H9 (cell line): ENCODE measurements around the gene TPGS1. TPM values are rescaled to one million over a fixed set of nuclear protein-coding genes. Genes with fewer than 3 reads are reported as not detected.
A peak's percentile ranks its signal among the peaks of the same experiment; 100 is the strongest.

Experiments
- DNase-seq: peaks from one replicate; pipeline ENCODE4 v3.0.0-alpha.2; 2017
- H2AFZ ChIP-seq: one replicate; pipeline ENCODE4 v1.6.1; 2013; ENCODE audit warnings: mild to moderate bottlenecking, low read length, control low read depth, moderate library complexity
- H2AK5ac ChIP-seq: 2 replicates; pipeline ENCODE4 v1.6.1; 2013; ENCODE audit warnings: low read length, control low read depth, mixed read lengths; ENCODE audit not compliant: insufficient read length
- H2BK120ac ChIP-seq: one replicate; pipeline ENCODE4 v1.6.1; 2013; ENCODE audit warnings: low read depth, mild to moderate bottlenecking, low read length, control low read depth, inconsistent platforms; ENCODE audit not compliant: poor library complexity, severe bottlenecking
- H2BK12ac ChIP-seq: 2 replicates; pipeline ENCODE4 v1.6.1; 2013; ENCODE audit warnings: low read length, control low read depth, mixed read lengths, low read depth; ENCODE audit not compliant: insufficient read length
- H2BK15ac ChIP-seq: 2 replicates; pipeline ENCODE4 v1.6.1; 2013; ENCODE audit warnings: low read depth, low read length, control low read depth
- H2BK20ac ChIP-seq: one replicate; pipeline ENCODE4 v1.6.1; 2013; ENCODE audit warnings: low read depth, mild to moderate bottlenecking, low read length, control low read depth, inconsistent platforms; ENCODE audit not compliant: poor library complexity, severe bottlenecking
- H2BK5ac ChIP-seq: 2 replicates; pipeline ENCODE4 v1.6.1; 2013; ENCODE audit warnings: low read length, control low read depth, mixed read lengths; ENCODE audit not compliant: insufficient read length
- H3K14ac ChIP-seq: 2 replicates; pipeline ENCODE4 v1.6.1; 2013; ENCODE audit warnings: low read length, control low read depth; ENCODE audit not compliant: insufficient read depth
- H3K18ac ChIP-seq: 2 replicates; pipeline ENCODE4 v1.6.1; 2013; ENCODE audit warnings: low read depth, mild to moderate bottlenecking, mixed read lengths, low read length, control low read depth; ENCODE audit not compliant: insufficient read length
- H3K23ac ChIP-seq: 2 replicates; pipeline ENCODE4 v1.6.1; 2013; ENCODE audit warnings: low read length, control low read depth, mixed read lengths, low read depth; ENCODE audit not compliant: insufficient read length
- H3K23me2 ChIP-seq: 2 replicates; pipeline ENCODE4 v1.6.1; 2013; ENCODE audit warnings: low read depth, mild to moderate bottlenecking, mixed read lengths, low read length, control low read depth; ENCODE audit not compliant: insufficient read length, poor library complexity, severe bottlenecking
- H3K27ac ChIP-seq: 2 replicates; pipeline ENCODE4 v1.5.1; 2013; ENCODE audit warnings: low read length, control low read depth, mixed read lengths, low read depth; ENCODE audit not compliant: insufficient read length
- H3K27me3 ChIP-seq: 2 replicates; pipeline ENCODE4 v1.6.1; 2013; ENCODE audit warnings: low read length, control low read depth, inconsistent platforms; ENCODE audit not compliant: insufficient read depth
- H3K4ac ChIP-seq: 2 replicates; pipeline ENCODE4 v1.6.1; 2013; ENCODE audit warnings: low read depth, mild to moderate bottlenecking, control low read depth, inconsistent platforms, low read length, moderate library complexity
- H3K4me1 ChIP-seq: 2 replicates; pipeline ENCODE4 v1.6.1; 2013; ENCODE audit warnings: low read length, control low read depth, inconsistent platforms; ENCODE audit not compliant: insufficient read depth
- H3K4me2 ChIP-seq: 2 replicates; pipeline ENCODE4 v1.6.1; 2013; ENCODE audit warnings: low read length, control low read depth, mixed read lengths; ENCODE audit not compliant: insufficient read length, insufficient read depth
- H3K56ac ChIP-seq: 2 replicates; pipeline ENCODE4 v1.6.1; 2013; ENCODE audit warnings: low read depth, mild to moderate bottlenecking, mixed read lengths, low read length, control low read depth; ENCODE audit not compliant: insufficient read length
- H3K79me1 ChIP-seq: 2 replicates; pipeline ENCODE4 v1.6.1; 2013; ENCODE audit warnings: low read depth, mild to moderate bottlenecking, moderate library complexity, low read length, control low read depth, inconsistent platforms; ENCODE audit not compliant: insufficient read depth, poor library complexity, severe bottlenecking
- H3K79me2 ChIP-seq: 2 replicates; pipeline ENCODE4 v1.6.1; 2013; ENCODE audit warnings: low read length, control low read depth, inconsistent platforms; ENCODE audit not compliant: insufficient read depth
- H3K9ac ChIP-seq: 2 replicates; pipeline ENCODE4 v1.6.1; 2013; ENCODE audit warnings: low read length, control low read depth, mixed read lengths; ENCODE audit not compliant: insufficient read length; ENCODE audit errors: extremely low read depth
- H3K9me3 ChIP-seq: one replicate; pipeline ENCODE4 v1.6.1; 2013; ENCODE audit warnings: low read depth, low read length, inconsistent platforms; ENCODE audit not compliant: control insufficient read depth
- H3T11ph ChIP-seq: one replicate; pipeline ENCODE4 v1.6.1; 2013; ENCODE audit warnings: mild to moderate bottlenecking, low read length, control low read depth, inconsistent platforms
- H4K20me1 ChIP-seq: one replicate; pipeline ENCODE4 v1.6.1; 2013; ENCODE audit not compliant: control insufficient read depth, insufficient read length, insufficient read depth
- H4K5ac ChIP-seq: 2 replicates; pipeline ENCODE4 v1.6.1; 2013; ENCODE audit warnings: low read depth, mild to moderate bottlenecking, mixed read lengths, low read length, control low read depth; ENCODE audit not compliant: insufficient read length
- H4K8ac ChIP-seq: replicated peaks from 2 replicates; pipeline ENCODE4 v1.6.1; 2013; ENCODE audit warnings: low read length, control low read depth, mixed read lengths, low read depth; ENCODE audit not compliant: insufficient read length
- H4K91ac ChIP-seq: 2 replicates; pipeline ENCODE4 v1.6.1; 2013; ENCODE audit warnings: low read depth, mild to moderate bottlenecking, moderate library complexity, mixed read lengths, low read length, control low read depth; ENCODE audit not compliant: insufficient read length
- H3K27ac Mint-ChIP-seq, 3 experiments: 2 replicates in 2 of 3; 3 replicates in 1 of 3; pipeline ENCODE4 v1.8.0; 2020 to 2021; ENCODE audit warnings: mixed read lengths in 3 of 3, mild to moderate bottlenecking in 1 of 3, moderate library complexity in 1 of 3
- H3K27me3 Mint-ChIP-seq: 2 replicates; pipeline ENCODE4 v1.8.0; 2021; ENCODE audit warnings: low read depth, mild to moderate bottlenecking, moderate library complexity, mixed read lengths
- H3K36me3 Mint-ChIP-seq, 3 experiments: 2 replicates in 2 of 3; 3 replicates in 1 of 3; pipeline ENCODE4 v1.8.0; 2020 to 2021; ENCODE audit warnings: low read depth in 3 of 3, mixed read lengths in 3 of 3; ENCODE audit not compliant: insufficient read depth in 1 of 3
- H3K4me1 Mint-ChIP-seq, 2 experiments: 2 replicates each; pipeline ENCODE4 v1.8.0; 2020; ENCODE audit warnings: mixed read lengths in 2 of 2
- H3K4me3 Mint-ChIP-seq, 2 experiments: 2 replicates in 1 of 2; 3 replicates in 1 of 2; pipeline ENCODE4 v1.8.0; 2020 to 2021; ENCODE audit warnings: mild to moderate bottlenecking in 2 of 2, mixed read lengths in 2 of 2, moderate library complexity in 1 of 2
- H3K9me3 Mint-ChIP-seq, 2 experiments: 2 replicates in 1 of 2; 3 replicates in 1 of 2; pipeline ENCODE4 v1.8.0; 2020; ENCODE audit warnings: mild to moderate bottlenecking in 2 of 2, mixed read lengths in 2 of 2, moderate library complexity in 1 of 2
- WGBS: extraction: QIAGEN DNeasy Blood & Tissue Kit; methylation state at CpG from one replicate; pipeline ENCODE4 v1.1.7; 2013; ENCODE audit warnings: missing lambda C conversion rate, low lambda C conversion rate, mixed read lengths; ENCODE audit not compliant: insufficient read length; ENCODE audit errors: extremely low coverage; 5-methylcytosine and 5-hydroxymethylcytosine counted together
- total RNA-seq: library from RNA; stranded (reverse); gene quantifications from 2 replicates; pipeline ENCODE4 v1.2.1, GENCODE V29; 2021
- TF ChIP-seq, protein P1 (sequence below): fragments of 200-600 bp; sonication (generic); conservative IDR thresholded peaks from 3 replicates; pipeline ENCODE4 v1.8.0; 2021; ENCODE audit warnings: antibody characterized with exemption, mild to moderate bottlenecking

The TPGS1 gene
- total RNA-seq, 1 experiment from 2014 or later: 7.4 TPM

DNA sequence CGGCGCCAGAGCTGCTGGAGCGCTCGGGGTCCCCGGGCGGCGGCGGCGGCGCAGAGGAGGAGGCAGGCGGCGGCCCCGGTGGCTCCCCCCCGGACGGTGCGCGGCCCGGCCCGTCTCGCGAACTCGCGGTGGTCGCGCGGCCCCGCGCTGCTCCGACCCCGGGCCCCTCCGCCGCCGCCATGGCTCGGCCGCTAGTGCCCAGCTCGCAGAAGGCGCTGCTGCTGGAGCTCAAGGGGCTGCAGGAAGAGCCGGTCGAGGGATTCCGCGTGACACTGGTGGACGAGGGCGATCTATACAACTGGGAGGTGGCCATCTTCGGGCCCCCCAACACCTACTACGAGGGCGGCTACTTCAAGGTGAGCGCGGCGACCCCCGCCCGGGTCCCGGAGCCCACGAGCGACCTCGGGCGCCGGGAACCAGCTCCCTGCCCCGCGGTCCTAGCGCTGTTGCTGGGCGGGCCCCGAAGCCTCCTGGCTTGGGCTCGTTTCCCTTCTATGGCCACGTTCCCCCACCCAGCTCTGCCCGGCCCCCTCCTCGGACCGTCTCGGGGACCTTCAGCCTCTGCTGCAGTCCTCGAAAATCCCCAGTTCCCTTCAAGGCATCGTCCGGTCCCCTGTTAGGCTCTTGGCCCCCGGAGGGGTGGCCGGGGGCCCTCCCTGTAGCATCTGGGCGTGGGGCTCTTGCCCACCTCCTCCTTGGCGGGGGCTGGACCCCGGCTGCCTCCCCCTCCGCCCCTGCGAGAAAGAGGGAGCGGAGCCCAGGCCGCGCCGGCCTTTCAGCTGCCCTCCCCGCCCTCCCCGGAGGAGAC lies 24.7 kb downstream of the TPGS1 start, which contains the start of gene CDC34:
Gene CDC34 (plus strand): TSS at position 8 of the 808 bp plus-strand sequence. CDS start 172 bp downstream, at position 180.
- Histone ChIP-seq H3K4me2 (peak within 1 kb of the TSS; percentile 51), H2AK5ac (no peak within 1 kb of the TSS), H2BK15ac (no peak within 1 kb of the TSS), H3K23me2 (peaks cover 6% of the 10 kb centered on the region), H3K4ac (no peak within 1 kb of the TSS), H4K8ac (no peak within 1 kb of the TSS), H3T11ph (no peak within 1 kb of the TSS), H3K27ac (no peak within 1 kb of the TSS), H2BK120ac (no peak within 1 kb of the TSS), H3K27me3 (no peaks in the 10 kb centered on the region), H3K18ac (no peak within 1 kb of the TSS), H3K56ac (no peak within 1 kb of the TSS), H3K4me1 (no peaks in the 10 kb centered on the region), H2AFZ (no peak within 1 kb of the TSS), H2BK20ac (no peak within 1 kb of the TSS), H3K79me2 (peaks cover 13% of the 10 kb centered on the region; the same call in 1 of the 2 replicates), H4K5ac (no peak within 1 kb of the TSS), H4K20me1 (peaks cover 4% of the 10 kb centered on the region), H4K91ac (no peak within 1 kb of the TSS), H2BK12ac (no peak within 1 kb of the TSS), H3K79me1 (peaks cover 8% of the 10 kb centered on the region), H3K23ac (no peak within 1 kb of the TSS), H3K9ac (peak within 1 kb of the TSS; percentile 61), H2BK5ac (no peak within 1 kb of the TSS), H3K14ac (0 out of 2 replicates have a peak within 1 kb of the TSS, but pooled peaks have one; percentile 34), H3K9me3 (no peaks in the 10 kb centered on the region)
- Mint-ChIP-seq H3K27me3 (peaks cover 5% of the 10 kb centered on the region), H3K36me3 (peaks cover 2 to 10% (median 7%) of the 10 kb centered on the region in 3 experiments; a peak in 6 of 7 replicates), H3K4me1 (peaks cover 5 to 23% of the 10 kb centered on the region in 2 experiments), H3K9me3 (0 out of 5 replicates have a peak, but pooled peaks cover 0 to 2% of the 10 kb centered on the region in 2 experiments), H3K27ac (peak within 1 kb of the TSS in 2 of 3 experiments; percentile 72 to 88; a peak in 4 of 7 replicates), H3K4me3 (peak within 1 kb of the TSS; percentile 84 to 88)
- WGBS: no CpG with 5 or more reads among the region's 84 CpGs
- DNase-seq: no peak
- TF ChIP-seq, protein P1, sequence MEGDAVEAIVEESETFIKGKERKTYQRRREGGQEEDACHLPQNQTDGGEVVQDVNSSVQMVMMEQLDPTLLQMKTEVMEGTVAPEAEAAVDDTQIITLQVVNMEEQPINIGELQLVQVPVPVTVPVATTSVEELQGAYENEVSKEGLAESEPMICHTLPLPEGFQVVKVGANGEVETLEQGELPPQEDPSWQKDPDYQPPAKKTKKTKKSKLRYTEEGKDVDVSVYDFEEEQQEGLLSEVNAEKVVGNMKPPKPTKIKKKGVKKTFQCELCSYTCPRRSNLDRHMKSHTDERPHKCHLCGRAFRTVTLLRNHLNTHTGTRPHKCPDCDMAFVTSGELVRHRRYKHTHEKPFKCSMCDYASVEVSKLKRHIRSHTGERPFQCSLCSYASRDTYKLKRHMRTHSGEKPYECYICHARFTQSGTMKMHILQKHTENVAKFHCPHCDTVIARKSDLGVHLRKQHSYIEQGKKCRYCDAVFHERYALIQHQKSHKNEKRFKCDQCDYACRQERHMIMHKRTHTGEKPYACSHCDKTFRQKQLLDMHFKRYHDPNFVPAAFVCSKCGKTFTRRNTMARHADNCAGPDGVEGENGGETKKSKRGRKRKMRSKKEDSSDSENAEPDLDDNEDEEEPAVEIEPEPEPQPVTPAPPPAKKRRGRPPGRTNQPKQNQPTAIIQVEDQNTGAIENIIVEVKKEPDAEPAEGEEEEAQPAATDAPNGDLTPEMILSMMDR: no peak
